SJSA1 (cell line): ENCODE results near the gene PLAU. TPM values are rescaled to one million over a fixed set of nuclear protein-coding genes. Genes with fewer than 3 reads are reported as not detected.

ENCODE experiments used
- DNase-seq, 2 experiments: peaks; one replicate each; pipeline ENCODE4 v3.0.0-alpha.2; 2015 to 2020; ENCODE audit warnings: low spot score in 2 of 2, low read depth in 1 of 2
- H3K27ac ChIP-seq: fragments of 250-450 bp; sonication (Bioruptor Pico); 2 replicates; pipeline ENCODE4 v1.5.1; 2020; ENCODE audit warnings: mild to moderate bottlenecking, moderate library complexity
- H3K27me3 ChIP-seq: fragments of 250-450 bp; sonication (Bioruptor Pico); replicated peaks from 2 replicates; pipeline ENCODE4 v1.5.1; 2020; ENCODE audit warnings: mild to moderate bottlenecking, moderate library complexity
- H3K36me3 ChIP-seq: fragments of 250-450 bp; sonication (Bioruptor Pico); 2 replicates; pipeline ENCODE4 v1.5.1; 2020; ENCODE audit warnings: mild to moderate bottlenecking
- H3K4me1 ChIP-seq: fragments of 250-450 bp; sonication (Bioruptor Pico); replicated peaks from 2 replicates; pipeline ENCODE4 v1.6.1; 2021; ENCODE audit warnings: mild to moderate bottlenecking
- H3K4me3 ChIP-seq: fragments of 250-450 bp; sonication (Bioruptor Pico); 2 replicates; pipeline ENCODE4 v1.5.1; 2020; ENCODE audit warnings: mild to moderate bottlenecking
- H3K9me3 ChIP-seq: fragments of 250-450 bp; sonication (Bioruptor Pico); replicated peaks from 2 replicates; pipeline ENCODE4 v1.5.1; 2020; ENCODE audit warnings: mild to moderate bottlenecking
- total RNA-seq: library from RNA; depleted of rRNA; stranded (reverse); fragments of >200 nt; shearing (Covaris generic); gene quantifications from 2 replicates; pipeline ENCODE4 v1.2.3, GENCODE V29; 2014; rRNA removed

PLAU gene
- total RNA-seq, result 4.7 and 6.0 TPM in 2 replicates

DNA sequence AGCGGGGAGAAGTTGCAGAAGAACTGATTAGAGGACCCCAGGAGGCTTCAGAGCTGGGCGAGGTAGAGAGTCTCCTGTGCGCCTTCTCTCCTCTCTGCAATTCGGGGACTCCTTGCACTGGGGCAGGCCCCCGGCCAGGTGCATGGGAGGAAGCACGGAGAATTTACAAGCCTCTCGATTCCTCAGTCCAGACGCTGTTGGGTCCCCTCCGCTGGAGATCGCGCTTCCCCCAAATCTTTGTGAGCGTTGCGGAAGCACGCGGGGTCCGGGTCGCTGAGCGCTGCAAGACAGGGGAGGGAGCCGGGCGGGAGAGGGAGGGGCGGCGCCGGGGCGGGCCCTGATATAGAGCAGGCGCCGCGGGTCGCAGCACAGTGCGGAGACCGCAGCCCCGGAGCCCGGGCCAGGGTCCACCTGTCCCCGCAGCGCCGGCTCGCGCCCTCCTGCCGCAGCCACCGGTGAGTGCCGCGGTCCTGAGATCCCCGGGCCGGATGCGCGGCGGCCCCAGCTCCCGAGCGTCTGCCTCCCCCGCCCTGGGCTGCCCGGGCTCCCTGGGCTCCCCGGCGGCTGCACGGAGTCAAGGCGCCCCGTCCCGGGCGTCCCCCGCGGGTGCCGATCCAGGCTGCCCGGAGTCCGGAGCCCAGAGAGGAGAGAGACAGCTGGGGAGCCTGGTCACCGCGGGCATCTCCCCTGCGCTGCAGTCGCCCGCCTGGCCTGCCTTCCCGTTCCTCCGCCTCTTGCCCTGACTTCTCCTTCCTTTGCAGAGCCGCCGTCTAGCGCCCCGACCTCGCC, at the start of gene PLAU:
Gene PLAU, plus strand, starts transcription at position 369 of the 789 bp plus-strand sequence. CDS start 424 bp downstream, outside the sequence.
- DNase-seq, result peak; percentile 45 to 48
- H3K4me3 ChIP-seq, result peak within 1 kb of the TSS; percentile 43
- H3K4me1 ChIP-seq, result peaks cover 55% of the 10 kb centered on the region
- no peaks in the 10 kb centered on the region for H3K36me3 ChIP-seq
- H3K27me3 ChIP-seq, result no peaks in the 10 kb centered on the region
- no peak within 1 kb of the TSS for H3K27ac ChIP-seq
- no peaks in the 10 kb centered on the region for H3K9me3 ChIP-seq

- Histone ChIP-seq H3K36me3 (peaks cover 25% of the 10 kb centered on the region), H3K9me3 (no peaks in the 10 kb centered on the region), H3K27me3 (no peaks in the 10 kb centered on the region), H3K4me3 (no peak overlapping the region), H3K4me1 (peaks cover 11% of the 10 kb centered on the region), H3K27ac (no peak overlapping the region)
- DNase-seq, result no peak
Measured at GRCh38 chr10:73862011-73862410, 48.9 kb upstream of the PLAU start.

DNA sequence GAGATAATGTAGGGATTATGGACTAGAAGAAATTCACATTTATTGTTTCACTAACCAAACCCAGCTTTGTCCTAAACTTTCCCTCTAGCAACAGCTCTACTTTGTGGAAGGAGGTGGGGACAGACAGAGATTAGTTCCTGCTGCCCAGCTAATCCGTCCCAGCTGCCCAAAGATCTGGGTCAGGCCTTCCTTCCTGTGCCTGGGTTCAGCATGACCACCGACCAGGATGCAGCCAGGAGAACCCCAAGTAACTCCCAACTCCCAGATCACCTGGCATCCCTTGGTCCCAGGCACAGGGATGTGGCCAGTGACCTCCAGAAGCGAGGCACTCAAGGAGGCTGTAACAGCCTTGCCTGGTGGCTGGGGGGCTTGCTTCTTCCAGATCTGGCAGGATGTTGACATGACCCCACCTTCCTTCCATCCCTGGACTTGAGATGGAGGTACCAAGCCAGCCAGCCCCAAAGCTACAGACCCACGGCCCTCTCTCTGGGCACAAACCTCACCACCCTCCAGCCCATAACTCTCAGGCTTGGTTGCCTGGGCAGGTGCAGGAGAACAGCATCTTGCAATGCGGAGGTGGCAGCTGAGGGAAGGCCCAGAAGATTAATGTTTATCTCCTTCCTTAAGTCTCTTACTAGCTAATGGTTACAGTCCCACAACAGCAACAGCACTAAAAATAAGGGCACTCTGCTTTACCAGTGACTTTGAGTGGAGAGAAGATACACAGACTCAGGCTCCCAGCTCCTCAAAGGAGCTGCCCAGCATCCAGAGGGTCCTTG, 47.7 kb upstream of the PLAU start:
- Histone ChIP-seq H3K27me3 (no peaks in the 10 kb centered on the region), H3K9me3 (no peaks in the 10 kb centered on the region), H3K36me3 (peaks cover 28% of the 10 kb centered on the region), H3K4me3 (no peak overlapping the region), H3K4me1 (no peaks in the 10 kb centered on the region; the same call in 1 of the 2 replicates), H3K27ac (no peak overlapping the region)
- no peak for DNase-seq

GRCh38 chr10:73864229-73864628, 46.7 kb upstream of the PLAU start:
- no peaks in the 10 kb centered on the region for H3K27me3 ChIP-seq
- no peak overlapping the region for H3K4me3 ChIP-seq
- no peak overlapping the region for H3K27ac ChIP-seq
- no peak for DNase-seq
- H3K36me3 ChIP-seq, result peaks cover 31% of the 10 kb centered on the region
- H3K9me3 ChIP-seq, result no peaks in the 10 kb centered on the region
- H3K4me1 ChIP-seq, result no peaks in the 10 kb centered on the region

- Histone ChIP-seq H3K36me3 (peaks cover 23% of the 10 kb centered on the region), H3K27ac (no peak overlapping the region), H3K4me1 (no peaks in the 10 kb centered on the region), H3K27me3 (no peaks in the 10 kb centered on the region), H3K4me3 (no peak overlapping the region), H3K9me3 (no peaks in the 10 kb centered on the region)
- no peak for DNase-seq
Measured at GRCh38 chr10:73865107-73865458, 45.8 kb upstream of the PLAU start.

DNA sequence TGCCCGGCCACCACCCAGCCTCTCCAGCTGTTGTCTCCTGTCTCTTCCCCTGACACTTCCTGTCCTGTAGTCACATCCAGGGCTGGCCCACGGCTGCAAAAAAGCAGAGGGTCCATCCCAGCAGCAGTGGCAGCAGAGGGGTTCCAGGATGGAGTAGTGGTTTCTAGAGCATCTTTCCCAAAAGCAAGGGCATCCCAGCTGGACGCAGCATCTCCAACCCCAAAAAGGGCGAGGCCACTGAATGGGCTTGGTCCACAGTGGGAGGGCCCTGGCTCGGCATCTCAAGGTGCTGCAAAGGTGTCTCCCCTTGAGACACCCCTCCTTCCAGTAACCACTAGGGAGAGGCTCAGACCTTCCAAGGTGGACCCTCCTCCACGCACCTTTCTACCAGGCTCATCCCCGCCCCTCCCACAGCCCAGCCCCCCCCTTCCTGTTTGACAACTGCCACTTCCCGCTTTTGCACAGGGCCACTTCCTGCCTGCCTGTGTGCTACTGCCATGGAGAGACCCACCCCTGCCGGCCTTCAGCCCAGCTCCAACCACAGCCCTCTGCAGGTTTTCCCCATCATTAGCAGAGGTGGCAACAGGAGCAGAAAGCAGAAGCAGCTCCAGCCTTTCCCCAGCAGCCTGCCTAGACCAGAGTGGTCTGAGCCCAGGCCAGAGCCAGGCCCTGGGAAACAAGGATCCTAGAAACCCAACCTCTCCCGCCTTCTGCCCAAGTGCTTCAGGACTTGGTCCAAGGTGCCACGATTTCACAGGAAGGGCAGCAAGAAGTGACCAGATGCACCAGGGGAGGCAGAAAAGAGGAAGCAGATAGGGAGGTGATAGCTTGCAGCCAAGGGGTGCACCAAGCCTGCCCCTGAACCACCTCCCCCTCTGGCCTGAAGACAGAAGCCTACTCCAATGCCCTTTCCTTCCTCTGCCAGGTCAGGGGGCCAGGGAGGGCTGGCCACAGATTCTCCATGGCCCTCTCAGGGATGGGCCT, 45.2 kb upstream of the PLAU start:
- H3K9me3 ChIP-seq, result no peaks in the 10 kb centered on the region
- H3K4me3 ChIP-seq, result no peak overlapping the region
- DNase-seq, result no peak
- H3K4me1 ChIP-seq, result no peaks in the 10 kb centered on the region
- peaks cover 17% of the 10 kb centered on the region for H3K36me3 ChIP-seq
- no peak overlapping the region for H3K27ac ChIP-seq
- H3K27me3 ChIP-seq, result no peaks in the 10 kb centered on the region

DNA sequence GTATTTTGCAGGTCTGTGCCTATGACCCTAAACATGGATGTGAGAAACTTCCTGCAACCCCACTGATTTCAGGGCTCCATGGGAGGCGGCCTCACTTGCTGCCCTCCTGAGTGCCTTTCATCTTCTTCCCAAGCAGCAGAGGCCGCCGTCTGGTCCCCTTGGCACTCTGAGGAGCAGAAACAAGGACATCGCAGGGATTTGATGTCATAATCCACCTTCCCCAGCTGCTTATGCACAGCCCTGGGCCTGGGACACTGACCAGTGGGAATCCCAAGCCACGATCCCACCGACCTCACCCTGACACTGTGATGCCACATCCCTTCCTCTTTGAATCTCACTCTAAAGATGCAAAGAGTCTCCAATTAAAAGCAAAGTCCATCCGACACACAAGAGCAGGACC, 44.3 kb upstream of the PLAU start:
- Histone ChIP-seq H3K27ac (no peak overlapping the region), H3K4me3 (no peak overlapping the region), H3K27me3 (no peaks in the 10 kb centered on the region), H3K9me3 (no peaks in the 10 kb centered on the region), H3K36me3 (peaks cover 17% of the 10 kb centered on the region; the same call in 1 of the 2 replicates), H3K4me1 (no peaks in the 10 kb centered on the region)
- no peak for DNase-seq

- no peak overlapping the region for H3K4me3 ChIP-seq
- no peaks in the 10 kb centered on the region for H3K9me3 ChIP-seq
- no peak for DNase-seq
Measured at GRCh38 chr10:73867126-73867807, 43.7 kb upstream of the PLAU start.

GRCh38 chr10:73867871-73868631, 42.9 kb upstream of the PLAU start:
- no peaks in the 10 kb centered on the region for H3K9me3 ChIP-seq
- H3K27me3 ChIP-seq, result no peaks in the 10 kb centered on the region
- H3K4me1 ChIP-seq, result 0 out of 2 replicates have a peak, but pooled peaks cover under 1% of the 10 kb centered on the region
- H3K36me3 ChIP-seq, result peaks cover 28% of the 10 kb centered on the region; the same call in 1 of the 2 replicates
- DNase-seq, result no peak
- no peak overlapping the region for H3K4me3 ChIP-seq
- no peak overlapping the region for H3K27ac ChIP-seq

More at GRCh38 chr10:73867126-73867807, 43.7 kb upstream of the PLAU start:
- H3K36me3 ChIP-seq, result peaks cover 23% of the 10 kb centered on the region; the same call in 1 of the 2 replicates
- no peaks in the 10 kb centered on the region for H3K4me1 ChIP-seq
- no peak overlapping the region for H3K27ac ChIP-seq
- no peaks in the 10 kb centered on the region for H3K27me3 ChIP-seq

GRCh38 chr10:73868655-73869195, 42.2 kb upstream of the PLAU start:
- peaks cover 28% of the 10 kb centered on the region; the same call in 1 of the 2 replicates for H3K36me3 ChIP-seq
- H3K4me1 ChIP-seq, result 0 out of 2 replicates have a peak, but pooled peaks cover 4% of the 10 kb centered on the region
- H3K4me3 ChIP-seq, result no peak overlapping the region
- no peaks in the 10 kb centered on the region for H3K27me3 ChIP-seq
- no peaks in the 10 kb centered on the region for H3K9me3 ChIP-seq
- no peak for DNase-seq
- no peak overlapping the region for H3K27ac ChIP-seq

GRCh38 chr10:73871295-73872189, 39.4 kb upstream of the PLAU start:
- no peak for DNase-seq
- Histone ChIP-seq H3K27ac (no peak overlapping the region), H3K9me3 (no peaks in the 10 kb centered on the region), H3K27me3 (no peaks in the 10 kb centered on the region), H3K4me3 (no peak overlapping the region), H3K4me1 (peaks cover 10% of the 10 kb centered on the region), H3K36me3 (peaks cover 25% of the 10 kb centered on the region; the same call in 1 of the 2 replicates)
